RWPE2 (cell line): ENCODE data around the gene DHH.
A peak's percentile ranks its signal among the peaks of the same experiment; 100 is the strongest.

Experiments
- ATAC-seq: fragments of 200-7000 bp; cut with Tn5 transposase; 3 replicates; pipeline ENCODE4 v1.9.1; 2021; ENCODE audit warnings: low read depth
- DNase-seq: peaks from one replicate; pipeline ENCODE4 v3.0.0-alpha.2; 2020; ENCODE audit warnings: low spot score
- H3K27ac ChIP-seq: fragments of 450-650 bp; 2 replicates; pipeline ENCODE4 v1.5.1; 2017; ENCODE audit warnings: mild to moderate bottlenecking; ENCODE audit not compliant: poor library complexity, severe bottlenecking
- H3K27me3 ChIP-seq: fragments of 250-450 bp; sonication (Bioruptor Pico); 2 replicates; pipeline ENCODE4 v1.5.1; 2021; ENCODE audit warnings: mild to moderate bottlenecking, moderate library complexity; ENCODE audit not compliant: insufficient read depth, poor library complexity, severe bottlenecking
- H3K36me3 ChIP-seq: fragments of 250-450 bp; sonication (Bioruptor Pico); 2 replicates; pipeline ENCODE4 v1.5.1; 2020; ENCODE audit warnings: low read depth, mild to moderate bottlenecking, moderate library complexity
- H3K4me1 ChIP-seq: fragments of 250-450 bp; sonication (Bioruptor Pico); 2 replicates; pipeline ENCODE4 v1.5.1; 2021; ENCODE audit warnings: mild to moderate bottlenecking, moderate library complexity; ENCODE audit not compliant: insufficient read depth, poor library complexity, severe bottlenecking
- H3K4me3 ChIP-seq: fragments of 250-450 bp; sonication (Bioruptor Pico); 2 replicates; pipeline ENCODE4 v1.5.1; 2021; ENCODE audit warnings: mild to moderate bottlenecking, moderate library complexity; ENCODE audit not compliant: severe bottlenecking
- H3K9me3 ChIP-seq: fragments of 250-450 bp; sonication (Bioruptor Pico); 2 replicates; pipeline ENCODE4 v1.5.1; 2021; ENCODE audit warnings: mild to moderate bottlenecking, moderate library complexity; ENCODE audit not compliant: severe bottlenecking
- CTCF ChIP-seq: fragments of 450-650 bp; IDR thresholded peaks from one replicate; pipeline ENCODE4 v1.5.1; 2017; ENCODE audit warnings: mild to moderate bottlenecking, moderate library complexity; ENCODE audit not compliant: poor library complexity, severe bottlenecking

The DHH gene

GRCh38 chr12:49061157-49061650 is 33.4 kb downstream of the DHH start:
- Histone ChIP-seq H3K36me3 (peaks cover 11% of the 10 kb centered on the region), H3K4me1 (peaks cover 11% of the 10 kb centered on the region), H3K27me3 (no peaks in the 10 kb centered on the region), H3K4me3 (peak overlapping the region; percentile 77), H3K9me3 (no peaks in the 10 kb centered on the region), H3K27ac (peak overlapping the region; percentile 65)
- ATAC-seq, result no peak
- no peak for DNase-seq
- no peak for TF ChIP-seq CTCF

GRCh38 chr12:49060237-49061156 is 34.1 kb downstream of the DHH start, which contains the start of gene KMT2D:
TSS of gene KMT2D (minus strand) at chr12:49060794. CDS start at chr12:49055324, 5,470 bp downstream.
- peak; percentile 93 for DNase-seq
- no peaks in the 10 kb centered on the region for H3K9me3 ChIP-seq
- peak; percentile 68 for ATAC-seq
- H3K27ac ChIP-seq, result peak within 1 kb of the TSS; percentile 65
- H3K4me1 ChIP-seq, result peaks cover 11% of the 10 kb centered on the region
- no peaks in the 10 kb centered on the region for H3K27me3 ChIP-seq
- TF ChIP-seq CTCF, result no peak
- peak within 1 kb of the TSS; percentile 77 for H3K4me3 ChIP-seq
- peaks cover 16% of the 10 kb centered on the region for H3K36me3 ChIP-seq

GRCh38 chr12:49059299-49060171 is 35.1 kb downstream of the DHH start:
- ATAC-seq (0 out of 3 replicates have a peak, but pooled peaks have one; percentile 3), DNase-seq (no peak)
- Histone ChIP-seq H3K27me3 (no peaks in the 10 kb centered on the region), H3K4me3 (peak overlapping the region; percentile 77), H3K27ac (peak overlapping the region; percentile 65), H3K9me3 (no peaks in the 10 kb centered on the region), H3K4me1 (peaks cover 11% of the 10 kb centered on the region), H3K36me3 (peaks cover 25% of the 10 kb centered on the region)
- TF ChIP-seq CTCF, result no peak

GRCh38 chr12:49059045-49059298 is 35.6 kb downstream of the DHH start:
- DNase-seq, result no peak

More at GRCh38 chr12:49059045-49059298, 35.6 kb downstream of the DHH start:
- Histone ChIP-seq H3K4me3 (peak overlapping the region; percentile 77), H3K4me1 (peaks cover 11% of the 10 kb centered on the region), H3K27me3 (no peaks in the 10 kb centered on the region), H3K27ac (peak overlapping the region; percentile 65), H3K9me3 (no peaks in the 10 kb centered on the region), H3K36me3 (peaks cover 31% of the 10 kb centered on the region)
- no peak for ATAC-seq
- no peak for TF ChIP-seq CTCF
